ENCODE data around the gene CDH16.

DNA sequence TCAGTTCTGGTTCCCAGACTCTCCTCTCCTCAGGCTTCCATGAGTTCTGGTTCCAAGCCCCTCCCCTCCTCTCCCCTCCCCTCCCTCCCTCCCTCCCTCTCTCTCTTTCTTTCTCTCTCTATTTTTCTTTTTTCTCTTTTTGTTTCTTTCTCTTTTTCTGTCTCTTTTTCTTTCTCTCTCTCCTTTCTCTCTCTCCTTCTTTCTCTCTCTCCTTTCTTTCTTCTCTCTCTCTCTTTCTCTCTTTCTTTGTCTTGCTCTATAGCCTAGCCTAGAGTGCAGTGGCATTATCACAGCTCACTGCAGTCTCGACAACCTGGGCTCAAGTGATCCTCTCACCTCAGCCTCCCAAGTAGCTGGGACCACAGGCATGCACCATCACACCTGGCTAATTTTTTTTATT is 41.6 kb upstream of the CDH16 start:
- TF ChIP-seq ZNF155 (tag by site-specific recombination; IDR thresholded peaks at IDR 0.05) = no peak
- TF ChIP-seq, protein P1, sequence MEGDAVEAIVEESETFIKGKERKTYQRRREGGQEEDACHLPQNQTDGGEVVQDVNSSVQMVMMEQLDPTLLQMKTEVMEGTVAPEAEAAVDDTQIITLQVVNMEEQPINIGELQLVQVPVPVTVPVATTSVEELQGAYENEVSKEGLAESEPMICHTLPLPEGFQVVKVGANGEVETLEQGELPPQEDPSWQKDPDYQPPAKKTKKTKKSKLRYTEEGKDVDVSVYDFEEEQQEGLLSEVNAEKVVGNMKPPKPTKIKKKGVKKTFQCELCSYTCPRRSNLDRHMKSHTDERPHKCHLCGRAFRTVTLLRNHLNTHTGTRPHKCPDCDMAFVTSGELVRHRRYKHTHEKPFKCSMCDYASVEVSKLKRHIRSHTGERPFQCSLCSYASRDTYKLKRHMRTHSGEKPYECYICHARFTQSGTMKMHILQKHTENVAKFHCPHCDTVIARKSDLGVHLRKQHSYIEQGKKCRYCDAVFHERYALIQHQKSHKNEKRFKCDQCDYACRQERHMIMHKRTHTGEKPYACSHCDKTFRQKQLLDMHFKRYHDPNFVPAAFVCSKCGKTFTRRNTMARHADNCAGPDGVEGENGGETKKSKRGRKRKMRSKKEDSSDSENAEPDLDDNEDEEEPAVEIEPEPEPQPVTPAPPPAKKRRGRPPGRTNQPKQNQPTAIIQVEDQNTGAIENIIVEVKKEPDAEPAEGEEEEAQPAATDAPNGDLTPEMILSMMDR (tag by site-specific recombination; IDR thresholded peaks at IDR 0.05) = no peak
- TF ChIP-seq ZNF223 (tag by site-specific recombination; IDR thresholded peaks at IDR 0.05) = no peak
- no peak for TF ChIP-seq ZNF529 (tag by site-specific recombination; IDR thresholded peaks at IDR 0.05; ENCODE audit: insufficient replicate concordance)
- no peak for TF ChIP-seq ZNF292 (tag by site-specific recombination; IDR thresholded peaks at IDR 0.05; ENCODE audit: borderline replicate concordance, low read depth)
- TF ChIP-seq, protein P2, sequence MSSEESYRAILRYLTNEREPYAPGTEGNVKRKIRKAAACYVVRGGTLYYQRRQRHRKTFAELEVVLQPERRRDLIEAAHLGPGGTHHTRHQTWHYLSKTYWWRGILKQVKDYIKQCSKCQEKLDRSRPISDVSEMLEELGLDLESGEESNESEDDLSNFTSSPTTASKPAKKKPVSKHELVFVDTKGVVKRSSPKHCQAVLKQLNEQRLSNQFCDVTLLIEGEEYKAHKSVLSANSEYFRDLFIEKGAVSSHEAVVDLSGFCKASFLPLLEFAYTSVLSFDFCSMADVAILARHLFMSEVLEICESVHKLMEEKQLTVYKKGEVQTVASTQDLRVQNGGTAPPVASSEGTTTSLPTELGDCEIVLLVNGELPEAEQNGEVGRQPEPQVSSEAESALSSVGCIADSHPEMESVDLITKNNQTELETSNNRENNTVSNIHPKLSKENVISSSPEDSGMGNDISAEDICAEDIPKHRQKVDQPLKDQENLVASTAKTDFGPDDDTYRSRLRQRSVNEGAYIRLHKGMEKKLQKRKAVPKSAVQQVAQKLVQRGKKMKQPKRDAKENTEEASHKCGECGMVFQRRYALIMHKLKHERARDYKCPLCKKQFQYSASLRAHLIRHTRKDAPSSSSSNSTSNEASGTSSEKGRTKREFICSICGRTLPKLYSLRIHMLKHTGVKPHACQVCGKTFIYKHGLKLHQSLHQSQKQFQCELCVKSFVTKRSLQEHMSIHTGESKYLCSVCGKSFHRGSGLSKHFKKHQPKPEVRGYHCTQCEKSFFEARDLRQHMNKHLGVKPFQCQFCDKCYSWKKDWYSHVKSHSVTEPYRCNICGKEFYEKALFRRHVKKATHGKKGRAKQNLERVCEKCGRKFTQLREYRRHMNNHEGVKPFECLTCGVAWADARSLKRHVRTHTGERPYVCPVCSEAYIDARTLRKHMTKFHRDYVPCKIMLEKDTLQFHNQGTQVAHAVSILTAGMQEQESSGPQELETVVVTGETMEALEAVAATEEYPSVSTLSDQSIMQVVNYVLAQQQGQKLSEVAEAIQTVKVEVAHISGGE (tag by site-specific recombination; conservative IDR thresholded peaks at IDR 0.05; ENCODE audit: low read depth) = no peak
- TF ChIP-seq, protein P3, sequence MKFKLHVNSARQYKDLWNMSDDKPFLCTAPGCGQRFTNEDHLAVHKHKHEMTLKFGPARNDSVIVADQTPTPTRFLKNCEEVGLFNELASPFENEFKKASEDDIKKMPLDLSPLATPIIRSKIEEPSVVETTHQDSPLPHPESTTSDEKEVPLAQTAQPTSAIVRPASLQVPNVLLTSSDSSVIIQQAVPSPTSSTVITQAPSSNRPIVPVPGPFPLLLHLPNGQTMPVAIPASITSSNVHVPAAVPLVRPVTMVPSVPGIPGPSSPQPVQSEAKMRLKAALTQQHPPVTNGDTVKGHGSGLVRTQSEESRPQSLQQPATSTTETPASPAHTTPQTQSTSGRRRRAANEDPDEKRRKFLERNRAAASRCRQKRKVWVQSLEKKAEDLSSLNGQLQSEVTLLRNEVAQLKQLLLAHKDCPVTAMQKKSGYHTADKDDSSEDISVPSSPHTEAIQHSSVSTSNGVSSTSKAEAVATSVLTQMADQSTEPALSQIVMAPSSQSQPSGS (tag by site-specific recombination; IDR thresholded peaks at IDR 0.05; ENCODE audit: low read depth) = no peak
- TF ChIP-seq ZNF571 (tag by site-specific recombination; IDR thresholded peaks at IDR 0.05) = no peak

All from HEK293 (cell line).